ENCODE measurements around the gene GRIA3. TPM values are rescaled to one million over a fixed set of nuclear protein-coding genes. Genes with fewer than 3 reads are reported as not detected.
"Not testable (repeated sequence)": the region's sequence is repeated elsewhere in the genome, so short reads cannot be mapped to it uniquely, and the experiment has no call there.

Gene GRIA3
- total RNA-seq, 1 donor from 2014 or later, result not detected

DNA sequence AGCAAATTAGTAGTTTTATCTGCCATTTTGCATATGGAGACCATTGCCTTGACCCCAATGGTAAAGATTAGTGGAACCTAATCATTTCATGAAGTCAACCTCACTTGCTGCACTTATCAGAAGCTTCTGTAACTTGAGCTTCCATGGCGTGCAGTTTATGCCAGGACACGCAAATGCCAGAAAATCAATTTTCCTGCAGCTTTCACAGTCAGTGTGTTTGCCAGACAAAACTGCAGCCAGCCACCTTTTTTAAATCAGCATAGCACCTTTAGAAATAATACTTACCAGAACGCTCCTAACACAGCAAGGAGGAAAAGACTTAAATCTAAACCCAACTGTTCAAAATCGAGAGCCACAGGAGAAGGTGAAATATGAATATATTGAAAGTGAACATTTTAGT, 265.3 kb downstream of the GRIA3 start:
- intact Hi-C loops (cut with micrococcal nuclease), result no loop called here

GRCh38 chrX:123450222-123450621, 266.1 kb downstream of the GRIA3 start:
- intact Hi-C loops (cut with micrococcal nuclease), result no loop called here

GRCh38 chrX:123454712-123455431, 270.8 kb downstream of the GRIA3 start:
- intact Hi-C loops (cut with micrococcal nuclease), result no loop called here

DNA sequence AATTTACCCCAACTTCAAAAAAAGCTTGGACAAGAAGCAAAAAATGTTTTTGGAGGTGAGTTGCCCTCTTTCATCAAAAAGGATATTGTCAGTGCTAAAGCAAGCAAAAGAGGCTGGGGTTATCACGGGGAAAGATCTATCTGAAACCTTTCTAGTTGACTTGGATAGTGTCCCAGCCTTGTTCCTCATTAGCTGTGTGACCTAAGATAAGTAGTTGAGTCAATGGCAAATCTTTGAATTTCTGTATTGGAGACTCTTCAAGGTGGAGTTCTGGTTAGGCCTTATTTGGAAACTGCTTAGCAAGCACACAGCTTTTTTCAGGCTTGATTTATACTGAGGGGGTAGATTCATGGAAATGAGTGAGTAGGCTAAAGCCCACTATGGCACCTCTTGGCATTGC, 271.6 kb downstream of the GRIA3 start:
- intact Hi-C loops (cut with micrococcal nuclease), result no loop called here

- intact Hi-C loops (cut with micrococcal nuclease), result no loop called here
Measured at GRCh38 chrX:123464709-123465108, 280.6 kb downstream of the GRIA3 start.

DNA sequence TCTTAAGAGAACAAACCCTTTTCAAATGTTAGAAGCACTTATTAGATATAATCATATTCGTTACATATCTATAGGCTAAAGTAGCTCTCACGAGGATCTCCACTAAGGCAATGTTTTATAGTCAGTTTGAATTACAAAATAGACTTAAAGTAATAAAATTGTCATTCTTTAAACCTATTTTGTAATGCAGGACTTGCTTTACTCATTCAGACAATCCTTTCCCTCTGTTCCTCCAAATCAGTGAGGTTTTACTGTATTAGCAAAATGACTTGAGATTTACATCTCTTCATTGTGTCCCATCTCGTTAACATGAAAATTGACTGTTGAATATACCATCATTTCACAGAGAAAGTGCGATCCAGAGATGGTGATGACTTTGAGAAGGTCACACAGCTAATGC, 284.4 kb downstream of the GRIA3 start:
- intact Hi-C loops (cut with micrococcal nuclease), result no loop called here

DNA sequence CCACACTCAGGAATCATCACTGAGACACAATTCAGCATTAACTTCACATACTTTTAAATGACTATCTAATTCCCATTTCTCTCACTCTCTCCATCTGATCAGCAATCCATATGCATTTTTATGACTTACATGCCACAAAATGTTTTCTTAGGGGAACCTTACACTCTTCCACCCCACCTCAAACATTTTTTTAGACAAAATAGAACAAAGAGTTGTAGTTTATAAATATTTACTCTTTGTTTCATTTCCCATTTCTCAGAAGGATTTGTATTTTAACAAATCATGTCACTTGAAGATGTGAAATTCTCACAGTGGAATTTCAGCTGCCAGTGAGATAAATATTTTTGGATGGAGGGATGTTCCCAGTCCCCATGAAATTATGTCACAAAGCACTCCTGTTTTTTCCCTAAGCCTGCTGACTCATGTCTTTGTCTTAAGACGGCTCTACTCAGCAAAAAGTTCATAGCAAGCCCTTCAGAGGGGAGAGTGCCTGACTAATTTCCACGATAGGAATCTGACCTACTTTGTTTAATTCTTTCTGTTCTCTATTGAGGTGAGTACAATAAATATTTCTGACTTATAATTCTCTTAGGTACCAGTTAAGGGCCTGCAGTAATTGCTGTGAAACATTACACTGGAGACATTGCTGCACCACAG, 291.1 kb downstream of the GRIA3 start:
- intact Hi-C loops (cut with micrococcal nuclease), result no loop called here

DNA sequence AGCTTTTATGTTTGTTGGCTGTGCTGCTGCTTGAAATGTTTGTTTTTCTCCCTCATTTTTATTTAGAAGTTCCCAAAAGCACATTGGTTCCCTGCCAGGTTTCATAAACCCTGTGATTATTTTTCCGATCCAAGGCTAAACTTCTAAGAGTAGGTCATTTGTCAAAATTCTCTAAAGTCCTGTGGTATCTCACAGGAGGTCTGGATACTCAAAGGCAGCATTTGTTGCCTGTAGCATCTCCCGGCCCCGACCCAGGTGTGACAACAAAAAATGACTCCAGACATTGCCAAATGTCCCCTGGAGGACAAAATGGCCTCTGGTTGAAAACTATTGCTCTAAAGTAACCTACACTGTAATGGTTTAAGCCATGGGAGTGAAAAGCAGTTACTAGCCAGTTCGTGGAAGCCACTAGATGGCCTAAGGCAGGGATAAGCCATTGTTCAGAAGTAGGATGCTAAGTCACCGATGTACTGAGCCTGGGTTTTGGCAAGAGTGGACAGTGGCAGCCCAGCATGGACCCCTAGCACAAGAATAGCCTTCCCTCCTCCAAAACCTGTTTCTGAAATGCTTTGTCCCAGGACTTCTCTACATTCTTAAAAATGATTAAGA, 292.6 kb downstream of the GRIA3 start:
- intact Hi-C loops (cut with micrococcal nuclease), result no loop called here

DNA sequence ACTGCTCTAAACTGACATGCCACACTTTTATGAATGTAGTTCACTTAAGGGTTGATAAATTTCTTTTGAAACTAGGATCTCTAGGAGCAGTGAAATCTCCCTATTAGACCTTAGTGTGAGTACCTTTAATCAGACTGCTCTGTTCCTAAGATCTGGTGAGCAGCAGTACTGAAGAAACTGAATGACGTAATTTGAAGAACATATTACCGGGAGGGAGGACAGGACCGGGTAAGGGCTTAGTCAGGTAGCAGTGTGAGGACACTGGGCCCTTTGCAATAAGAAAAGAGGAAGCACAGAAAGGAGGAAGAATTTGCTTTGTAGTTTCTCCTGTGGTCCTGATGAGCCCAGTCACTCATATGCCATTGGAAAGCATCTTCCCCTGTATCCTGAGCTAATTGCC, 293.6 kb downstream of the GRIA3 start:
- intact Hi-C loops (cut with micrococcal nuclease), result no loop called here

DNA sequence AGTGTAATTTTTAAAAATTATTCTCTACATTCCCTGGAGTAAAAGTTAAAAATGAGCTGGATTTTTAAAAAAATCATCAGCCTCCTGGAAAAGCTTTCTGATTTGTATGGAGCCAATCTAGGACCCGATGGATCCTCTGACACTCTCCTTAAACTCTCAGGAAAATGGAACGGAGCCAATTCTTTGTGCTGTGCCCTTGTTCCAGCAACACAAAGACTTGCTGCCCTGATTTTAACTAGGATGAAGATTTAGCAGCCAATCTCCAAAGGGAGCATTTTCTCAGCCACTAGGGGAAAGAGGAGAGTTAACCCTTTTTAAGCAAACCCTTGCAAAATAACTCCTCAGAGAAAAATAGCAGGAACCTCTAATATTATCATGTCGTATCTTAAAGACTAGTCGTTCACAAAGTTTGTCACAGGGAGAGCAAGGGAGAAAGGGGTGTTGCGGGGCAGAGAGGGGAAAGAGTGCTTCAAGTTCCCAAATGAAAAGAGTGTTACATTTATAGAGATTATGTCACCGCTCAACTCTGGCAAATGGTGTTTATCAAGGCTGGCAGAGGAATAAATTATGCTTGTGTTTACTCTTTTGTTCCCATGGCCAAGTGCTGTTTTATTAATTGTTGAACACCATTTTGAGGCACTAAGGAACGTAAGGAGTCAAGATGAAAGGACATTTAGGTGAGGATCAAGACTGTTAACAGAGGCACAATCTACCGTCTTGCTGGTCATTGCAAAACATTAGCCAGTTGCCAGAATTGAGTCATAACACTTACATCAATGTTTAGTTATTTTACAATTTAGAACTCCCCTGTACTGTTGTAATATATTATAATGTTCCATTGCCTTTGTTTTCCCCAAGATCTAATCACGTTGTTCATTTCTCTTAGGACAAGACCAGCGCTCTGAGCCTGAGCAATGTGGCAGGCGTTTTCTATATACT, 298.1 kb downstream of the GRIA3 start:
- intact Hi-C loops (cut with micrococcal nuclease), result no loop called here

GRCh38 chrX:123486297-123486696, 302.2 kb downstream of the GRIA3 start:
- intact Hi-C loops (cut with micrococcal nuclease), result no loop called here

GRCh38 chrX:123487236-123487635, 303.2 kb downstream of the GRIA3 start:
- intact Hi-C loops (cut with micrococcal nuclease), result no loop called here

GRCh38 chrX:123487669-123488068, 303.6 kb downstream of the GRIA3 start:
- intact Hi-C loops (cut with micrococcal nuclease), result no loop called here

GRCh38 chrX:123489011-123489410, 304.9 kb downstream of the GRIA3 start:
- intact Hi-C loops (cut with micrococcal nuclease), result no loop called here

GRCh38 chrX:123493857-123494256, 309.8 kb downstream of the GRIA3 start:
- intact Hi-C loops (cut with micrococcal nuclease), result no loop called here

- intact Hi-C loops (cut with micrococcal nuclease), result no loop called here
Measured at GRCh38 chrX:123499787-123500186, 315.7 kb downstream of the GRIA3 start.

GRCh38 chrX:123504047-123504446, 320.0 kb downstream of the GRIA3 start:
- intact Hi-C loops (cut with micrococcal nuclease), result no loop called here

- intact Hi-C loops (cut with micrococcal nuclease), result no loop called here
Measured at GRCh38 chrX:123504630-123505270, 320.7 kb downstream of the GRIA3 start.

GRCh38 chrX:123513585-123514278, 329.7 kb downstream of the GRIA3 start:
- intact Hi-C loops (cut with micrococcal nuclease), result no loop called here

- intact Hi-C loops (cut with micrococcal nuclease), result not testable (repeated sequence)
Measured at GRCh38 chrX:123514279-123514640, 330.2 kb downstream of the GRIA3 start.

- intact Hi-C loops (cut with micrococcal nuclease), result no loop called here
Measured at GRCh38 chrX:123518791-123519190, 334.7 kb downstream of the GRIA3 start.
